HG02973 (cell line): Measurements from ENCODE around the gene RALA.
"Not testable (repeated sequence)": the region's sequence is repeated elsewhere in the genome, so short reads cannot be mapped to it uniquely, and the experiment has no call there.

ENCODE experiments used
- ATAC-seq: cut with Tn5 transposase; IDR thresholded peaks from one replicate; pipeline ENCODE4 v1.9.1; 2021; ENCODE audit warnings: moderate library complexity; ENCODE audit not compliant: unreplicated experiment

The RALA gene

GRCh38 chr7:39681887-39682441 lies 58.6 kb downstream of the RALA start:
- no peak for ATAC-seq

GRCh38 chr7:39683216-39683845 lies 60.0 kb downstream of the RALA start:
- no peak for ATAC-seq

- ATAC-seq: no peak
These were observed 63.0 kb downstream of the RALA start for GRCh38 chr7:39686261-39686924.

GRCh38 chr7:39688611-39689480 lies 65.5 kb downstream of the RALA start:
- no peak for ATAC-seq

- no peak for ATAC-seq
These were observed 68.4 kb downstream of the RALA start for GRCh38 chr7:39691821-39692220.

- ATAC-seq: not testable (repeated sequence)
These were observed 69.7 kb downstream of the RALA start for GRCh38 chr7:39693086-39693485.

GRCh38 chr7:39693812-39694211 lies 70.4 kb downstream of the RALA start:
- no peak for ATAC-seq

GRCh38 chr7:39695852-39696586 lies 72.6 kb downstream of the RALA start:
- no peak for ATAC-seq

- no peak for ATAC-seq
These were observed 73.3 kb downstream of the RALA start for GRCh38 chr7:39696631-39697030.

- no peak for ATAC-seq
These were observed 74.1 kb downstream of the RALA start for GRCh38 chr7:39697483-39697882.

GRCh38 chr7:39700165-39700564 lies 76.8 kb downstream of the RALA start:
- no peak for ATAC-seq

- no peak for ATAC-seq
These were observed 77.6 kb downstream of the RALA start for GRCh38 chr7:39700932-39701331.

GRCh38 chr7:39702133-39702532 lies 78.8 kb downstream of the RALA start:
- ATAC-seq: no peak

- no peak for ATAC-seq
These were observed 79.8 kb downstream of the RALA start for GRCh38 chr7:39703144-39703543.

- no peak for ATAC-seq
These were observed 85.7 kb downstream of the RALA start for GRCh38 chr7:39709029-39709428.

GRCh38 chr7:39709768-39710311 lies 86.5 kb downstream of the RALA start:
- ATAC-seq: no peak

GRCh38 chr7:39712751-39713150 lies 89.4 kb downstream of the RALA start:
- no peak for ATAC-seq

GRCh38 chr7:39714447-39715091 lies 91.2 kb downstream of the RALA start:
- no peak for ATAC-seq

GRCh38 chr7:39720586-39720985 lies 97.2 kb downstream of the RALA start:
- no peak for ATAC-seq

GRCh38 chr7:39721345-39721744 lies 98.0 kb downstream of the RALA start:
- ATAC-seq: no peak
